ENCODE results near the gene SLC22A23. TPM values are rescaled to one million over a fixed set of nuclear protein-coding genes. Genes with fewer than 3 reads are reported as not detected.

SLC22A23 gene
- total RNA-seq, 2 experiments from 2014 or later, result not detected

GRCh38 chr6:3270258-3270657 lies 186.6 kb downstream of the SLC22A23 start:
- intact Hi-C loops (cut with micrococcal nuclease; ENCODE audit: unreplicated experiment), result no loop called here
- no peak overlapping the region for H2AFZ ChIP-seq (ENCODE audit: low read length)
- no peaks in the 10 kb centered on the region for H3K9me2 ChIP-seq (ENCODE audit: insufficient read depth, low read length)
- no TSS peak for BruUV-seq (replicated peaks)
- no peaks in the 10 kb centered on the region for H3K9me3 ChIP-seq (ENCODE audit: low read length)
- TF ChIP-seq EZH2phosphoT487 (IDR thresholded peaks at IDR 0.05; ENCODE audit: borderline replicate concordance, low read depth, low read length), result no peak
- TF ChIP-seq CTCF (conservative IDR thresholded peaks at IDR 0.05; ENCODE audit: low read length), result no peak
- DNase-seq (ENCODE audit: low spot score), result no peak
- no peak overlapping the region for H3K27ac ChIP-seq (ENCODE audit: low read depth, low read length, poor library complexity, severe bottlenecking)
- peaks cover 73% of the 10 kb centered on the region for H3K36me3 ChIP-seq (ENCODE audit: insufficient read depth, low read length)
- no peaks in the 10 kb centered on the region for H3K4me1 ChIP-seq (ENCODE audit: insufficient read depth, low read length, poor library complexity, severe bottlenecking)
- no peak overlapping the region for H3K4me3 ChIP-seq (ENCODE audit: low read depth, low read length, poor library complexity, severe bottlenecking)
- POLR2A ChIA-PET, result interaction anchor here (0.7 to 0.8 kb wide), 2 partner anchors 8 to 10 kb away, joined by 3 to 4 read pairs; no protein-coding TSS in a partner anchor
- H3K79me2 ChIP-seq (ENCODE audit: insufficient read depth, low read depth, low read length), result no peaks in the 10 kb centered on the region
- CTCF ChIA-PET (ENCODE audit: unreplicated experiment), result no interaction called here
- H4K20me1 ChIP-seq (ENCODE audit: insufficient read depth, low read length), result 0 out of 2 replicates have a peak, but pooled peaks cover 4% of the 10 kb centered on the region
- H3K4me2 ChIP-seq (ENCODE audit: low read length), result no peak overlapping the region

GRCh38 chr6:3269281-3269975 lies 187.4 kb downstream of the SLC22A23 start:
- no peak overlapping the region for H2AFZ ChIP-seq (ENCODE audit: low read length)
- H3K4me1 ChIP-seq (ENCODE audit: insufficient read depth, low read length, poor library complexity, severe bottlenecking), result no peaks in the 10 kb centered on the region
- intact Hi-C loops (cut with micrococcal nuclease; ENCODE audit: unreplicated experiment), result no loop called here
- no peaks in the 10 kb centered on the region for H3K79me2 ChIP-seq (ENCODE audit: insufficient read depth, low read depth, low read length)
- H3K9me2 ChIP-seq (ENCODE audit: insufficient read depth, low read length), result no peaks in the 10 kb centered on the region
- TF ChIP-seq EZH2phosphoT487 (IDR thresholded peaks at IDR 0.05; ENCODE audit: borderline replicate concordance, low read depth, low read length), result no peak
- no peak for TF ChIP-seq CTCF (conservative IDR thresholded peaks at IDR 0.05; ENCODE audit: low read length)
- no peak overlapping the region for H3K4me2 ChIP-seq (ENCODE audit: low read length)
- peaks cover 82% of the 10 kb centered on the region for H3K36me3 ChIP-seq (ENCODE audit: insufficient read depth, low read length)
- ChIA-PET POLR2A (interaction anchor here (0.6 to 0.7 kb wide), 2 partner anchors 9 to 807 kb away, joined by 3 to 4 read pairs; no protein-coding TSS in a partner anchor), CTCF (ENCODE audit: unreplicated experiment) (no interaction called here)
- BruUV-seq (replicated peaks), result no TSS peak
- H3K9me3 ChIP-seq (ENCODE audit: low read length), result no peaks in the 10 kb centered on the region
- H3K4me3 ChIP-seq (ENCODE audit: low read depth, low read length, poor library complexity, severe bottlenecking), result no peak overlapping the region
- no peak overlapping the region for H3K27ac ChIP-seq (ENCODE audit: low read depth, low read length, poor library complexity, severe bottlenecking)
- 0 out of 2 replicates have a peak, but pooled peaks cover 4% of the 10 kb centered on the region for H4K20me1 ChIP-seq (ENCODE audit: insufficient read depth, low read length)
- DNase-seq (ENCODE audit: low spot score), result no peak

- no peak overlapping the region for H3K27ac ChIP-seq (ENCODE audit: low read depth, low read length, poor library complexity, severe bottlenecking)
- no peak overlapping the region for H3K4me3 ChIP-seq (ENCODE audit: low read depth, low read length, poor library complexity, severe bottlenecking)
- intact Hi-C loops (cut with micrococcal nuclease; ENCODE audit: unreplicated experiment), result no loop called here
- POLR2A ChIA-PET, result no interaction called here
- peaks cover 87% of the 10 kb centered on the region for H3K36me3 ChIP-seq (ENCODE audit: insufficient read depth, low read length)
- no peaks in the 10 kb centered on the region for H3K79me2 ChIP-seq (ENCODE audit: insufficient read depth, low read depth, low read length)
- H3K4me2 ChIP-seq (ENCODE audit: low read length), result no peak overlapping the region
- BruUV-seq (replicated peaks), result no TSS peak
- no peak for TF ChIP-seq CTCF (conservative IDR thresholded peaks at IDR 0.05; ENCODE audit: low read length)
- no peak for TF ChIP-seq EZH2phosphoT487 (IDR thresholded peaks at IDR 0.05; ENCODE audit: borderline replicate concordance, low read depth, low read length)
- H3K9me2 ChIP-seq (ENCODE audit: insufficient read depth, low read length), result no peaks in the 10 kb centered on the region
- CTCF ChIA-PET (ENCODE audit: unreplicated experiment), result no interaction called here
- H3K4me1 ChIP-seq (ENCODE audit: insufficient read depth, low read length, poor library complexity, severe bottlenecking), result no peaks in the 10 kb centered on the region
- DNase-seq (ENCODE audit: low spot score), result no peak
- H2AFZ ChIP-seq (ENCODE audit: low read length), result no peak overlapping the region
- no peaks in the 10 kb centered on the region for H3K9me3 ChIP-seq (ENCODE audit: low read length)
- 0 out of 2 replicates have a peak, but pooled peaks cover 4% of the 10 kb centered on the region for H4K20me1 ChIP-seq (ENCODE audit: insufficient read depth, low read length)
Measured at GRCh38 chr6:3268680-3269079, 188.2 kb downstream of the SLC22A23 start.
